Measurements from ENCODE around the gene RNF8. TPM values are rescaled to one million over a fixed set of nuclear protein-coding genes. Genes with fewer than 3 reads are reported as not detected.
A peak's percentile ranks its signal among the peaks of the same experiment; 100 is the strongest.
"Not testable (repeated sequence)": the region's sequence is repeated elsewhere in the genome, so short reads cannot be mapped to it uniquely, and the experiment has no call there.

The RNF8 gene
- total RNA-seq, 1 donor from 2014 or later, result 14.9 TPM

GRCh38 chr6:37319856-37320480 is 33.8 kb upstream of the RNF8 start:
- intact Hi-C loops (cut with DNase I), result no loop called here
- no peak for DNase-seq (ENCODE audit: missing footprints)
- ATAC-seq, result no peak

- DNase-seq (ENCODE audit: missing footprints), result no peak
- intact Hi-C loops (cut with DNase I), result no loop called here
- ATAC-seq, result peak; percentile 6
Measured at GRCh38 chr6:37320646-37321045, 33.1 kb upstream of the RNF8 start.

- intact Hi-C loops (cut with DNase I), result no loop called here
- DNase-seq (ENCODE audit: missing footprints) (no peak), ATAC-seq (peak; percentile 53)
Measured at GRCh38 chr6:37321101-37321500, 32.7 kb upstream of the RNF8 start.

GRCh38 chr6:37321516-37322415 is 32.0 kb upstream of the RNF8 start:
- intact Hi-C loops (cut with DNase I), result no loop called here
- ATAC-seq, result no peak

GRCh38 chr6:37323580-37323979 is 30.2 kb upstream of the RNF8 start:
- ATAC-seq (no peak), DNase-seq (ENCODE audit: missing footprints) (no peak)
- intact Hi-C loops (cut with DNase I), result no loop called here

More at GRCh38 chr6:37321516-37322415, 32.0 kb upstream of the RNF8 start:
- no peak for DNase-seq (ENCODE audit: missing footprints)

GRCh38 chr6:37324131-37325033 is 29.4 kb upstream of the RNF8 start:
- DNase-seq (ENCODE audit: missing footprints) (no peak), ATAC-seq (no peak)
- intact Hi-C loops (cut with DNase I), result loop anchor here (2.0 to 5.0 kb wide), 2 partner anchors 243 to 366 kb away; no protein-coding TSS in a partner anchor

- DNase-seq (ENCODE audit: missing footprints); ATAC-seq: not testable (repeated sequence)
Measured at GRCh38 chr6:37330345-37330744, 23.4 kb upstream of the RNF8 start.

GRCh38 chr6:37331047-37331446 is 22.7 kb upstream of the RNF8 start:
- ATAC-seq, result no peak
- DNase-seq (ENCODE audit: missing footprints), result no peak
- intact Hi-C loops (cut with DNase I), result no loop called here

More at GRCh38 chr6:37330345-37330744, 23.4 kb upstream of the RNF8 start:
- intact Hi-C loops (cut with DNase I), result not testable (repeated sequence)

- DNase-seq (ENCODE audit: missing footprints) (no peak), ATAC-seq (no peak)
- intact Hi-C loops (cut with DNase I), result no loop called here
Measured at GRCh38 chr6:37332894-37333293, 20.9 kb upstream of the RNF8 start.

- ATAC-seq (no peak), DNase-seq (ENCODE audit: missing footprints) (no peak)
- intact Hi-C loops (cut with DNase I), result no loop called here
Measured at GRCh38 chr6:37334047-37334446, 19.7 kb upstream of the RNF8 start.

GRCh38 chr6:37338317-37338716 is 15.5 kb upstream of the RNF8 start:
- intact Hi-C loops (cut with DNase I); DNase-seq (ENCODE audit: missing footprints); ATAC-seq: not testable (repeated sequence)

- ATAC-seq, result no peak
- intact Hi-C loops (cut with DNase I), result no loop called here
- no peak for DNase-seq (ENCODE audit: missing footprints)
Measured at GRCh38 chr6:37338745-37339255, 15.0 kb upstream of the RNF8 start.

GRCh38 chr6:37339741-37340638 is 13.8 kb upstream of the RNF8 start:
- no peak for ATAC-seq
- intact Hi-C loops (cut with DNase I), result no loop called here
- no peak for DNase-seq (ENCODE audit: missing footprints)

GRCh38 chr6:37340639-37340943 is 13.2 kb upstream of the RNF8 start:
- no peak for ATAC-seq
- DNase-seq (ENCODE audit: missing footprints), result no peak
- intact Hi-C loops (cut with DNase I), result no loop called here

- intact Hi-C loops (cut with DNase I), result no loop called here
- DNase-seq (ENCODE audit: missing footprints) (no peak), ATAC-seq (no peak)
Measured at GRCh38 chr6:37343248-37343647, 10.5 kb upstream of the RNF8 start.

GRCh38 chr6:37344308-37344707 is 9.5 kb upstream of the RNF8 start:
- no peak for DNase-seq (ENCODE audit: missing footprints)
- ATAC-seq, result no peak
- intact Hi-C loops (cut with DNase I), result no loop called here

- DNase-seq (ENCODE audit: missing footprints); intact Hi-C loops (cut with DNase I); ATAC-seq: not testable (repeated sequence)
Measured at GRCh38 chr6:37345804-37346203, 8.0 kb upstream of the RNF8 start.

- ATAC-seq (no peak), DNase-seq (ENCODE audit: missing footprints) (no peak)
- intact Hi-C loops (cut with DNase I), result no loop called here
Measured at GRCh38 chr6:37347177-37347576, 6.6 kb upstream of the RNF8 start.
